ENCODE data around the gene UBE2E1.

DNA sequence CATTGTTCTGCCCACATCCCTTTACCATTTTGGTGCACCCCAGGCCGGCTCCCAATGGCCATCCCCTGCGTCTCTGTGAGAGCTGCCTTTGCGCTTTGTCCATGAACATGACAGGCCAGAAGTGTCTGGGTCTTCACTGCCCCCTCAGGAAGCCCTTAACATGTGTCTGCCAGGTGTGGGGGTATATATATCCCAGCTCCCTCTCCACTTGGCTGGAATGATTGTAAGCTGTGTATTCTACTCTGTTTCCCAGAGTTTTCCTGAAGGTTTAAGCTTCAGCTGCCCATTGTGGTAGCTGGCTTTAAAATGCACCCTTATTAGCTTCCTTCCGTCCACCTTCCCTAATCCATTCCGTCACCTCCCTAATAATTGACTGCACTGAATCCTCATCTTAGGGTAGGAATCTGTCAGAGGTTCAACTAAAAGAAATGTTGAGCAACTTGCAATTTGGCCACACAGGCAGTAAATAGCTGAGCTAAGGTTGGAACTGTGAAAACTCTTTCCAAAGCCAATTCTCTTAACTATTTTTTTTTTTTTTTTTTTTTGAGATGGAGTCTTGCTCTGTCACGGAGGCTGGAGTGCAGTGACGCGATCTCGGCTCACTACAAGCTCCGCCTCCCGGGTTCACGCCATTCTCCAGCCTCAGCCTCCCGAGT, 30.4 kb upstream of the UBE2E1 start:
- TF ChIP-seq POLR2A (IDR thresholded peaks at IDR 0.05) (no peak), POLR2AphosphoS5 (IDR thresholded peaks at IDR 0.05) (no peak)
- TF ChIP-seq, protein P1, sequence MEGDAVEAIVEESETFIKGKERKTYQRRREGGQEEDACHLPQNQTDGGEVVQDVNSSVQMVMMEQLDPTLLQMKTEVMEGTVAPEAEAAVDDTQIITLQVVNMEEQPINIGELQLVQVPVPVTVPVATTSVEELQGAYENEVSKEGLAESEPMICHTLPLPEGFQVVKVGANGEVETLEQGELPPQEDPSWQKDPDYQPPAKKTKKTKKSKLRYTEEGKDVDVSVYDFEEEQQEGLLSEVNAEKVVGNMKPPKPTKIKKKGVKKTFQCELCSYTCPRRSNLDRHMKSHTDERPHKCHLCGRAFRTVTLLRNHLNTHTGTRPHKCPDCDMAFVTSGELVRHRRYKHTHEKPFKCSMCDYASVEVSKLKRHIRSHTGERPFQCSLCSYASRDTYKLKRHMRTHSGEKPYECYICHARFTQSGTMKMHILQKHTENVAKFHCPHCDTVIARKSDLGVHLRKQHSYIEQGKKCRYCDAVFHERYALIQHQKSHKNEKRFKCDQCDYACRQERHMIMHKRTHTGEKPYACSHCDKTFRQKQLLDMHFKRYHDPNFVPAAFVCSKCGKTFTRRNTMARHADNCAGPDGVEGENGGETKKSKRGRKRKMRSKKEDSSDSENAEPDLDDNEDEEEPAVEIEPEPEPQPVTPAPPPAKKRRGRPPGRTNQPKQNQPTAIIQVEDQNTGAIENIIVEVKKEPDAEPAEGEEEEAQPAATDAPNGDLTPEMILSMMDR (IDR thresholded peaks at IDR 0.05 in 8 of 11, conservative IDR thresholded peaks at IDR 0.05 in 3 of 11), result no peak
